ENCODE data around the gene LAMB4. TPM values are rescaled to one million over a fixed set of nuclear protein-coding genes. Genes with fewer than 3 reads are reported as not detected.

LAMB4 gene
- polyA plus RNA-seq, 4 donors = 0.12 to 3.5 (median 0.51) TPM

- no peak for FAIRE-seq
- no peak overlapping the region for H3K4me3 ChIP-seq (ENCODE audit: low read depth in 1 of 3, low read length in 3 of 3)
- no peak for DNase-seq
- H3K36me3 ChIP-seq (ENCODE audit: control insufficient read depth in 3 of 3, insufficient read depth in 2 of 3, low read depth in 1 of 3, low read length in 3 of 3) = no peaks in the 10 kb centered on the region
- no peaks in the 10 kb centered on the region for H3K9me3 ChIP-seq (ENCODE audit: control insufficient read depth in 2 of 2, insufficient read depth in 1 of 2, low read depth in 1 of 2, low read length in 1 of 2)
- peaks cover 0 to 4% (median 0%) of the 10 kb centered on the region in 3 donors for H3K4me1 ChIP-seq (ENCODE audit: control insufficient read depth in 3 of 3, insufficient read depth in 2 of 3, low read depth in 1 of 3, low read length in 2 of 3)
- no peaks in the 10 kb centered on the region for H3K27me3 ChIP-seq (ENCODE audit: control insufficient read depth in 3 of 3, insufficient read depth in 3 of 3, low read length in 3 of 3)
- H3K27ac ChIP-seq (ENCODE audit: low read depth in 1 of 3, low read length in 2 of 3) = no peak overlapping the region
These were observed 8.8 kb upstream of the LAMB4 start for GRCh38 chr7:108138911-108139310.

- 85 to 87% (median 86%) methylated on average over 4 of the region's 4 CpGs for WGBS, 3 donors
- FAIRE-seq = no peak
- Histone ChIP-seq H3K4me3 (ENCODE audit: low read depth in 1 of 3, low read length in 3 of 3) (no peak overlapping the region), H3K27me3 (ENCODE audit: control insufficient read depth in 3 of 3, insufficient read depth in 3 of 3, low read length in 3 of 3) (no peaks in the 10 kb centered on the region), H3K9me3 (ENCODE audit: control insufficient read depth in 2 of 2, insufficient read depth in 1 of 2, low read depth in 1 of 2, low read length in 1 of 2) (no peaks in the 10 kb centered on the region), H3K4me1 (ENCODE audit: control insufficient read depth in 3 of 3, insufficient read depth in 2 of 3, low read depth in 1 of 3, low read length in 2 of 3) (peaks cover 0 to 1% (median 0%) of the 10 kb centered on the region in 3 donors), H3K27ac (ENCODE audit: low read depth in 1 of 3, low read length in 2 of 3) (no peak overlapping the region), H3K36me3 (ENCODE audit: control insufficient read depth in 3 of 3, insufficient read depth in 2 of 3, low read depth in 1 of 3, low read length in 3 of 3) (no peaks in the 10 kb centered on the region)
- no peak for DNase-seq
These were observed 7.8 kb upstream of the LAMB4 start for GRCh38 chr7:108137993-108138392.

GRCh38 chr7:108137040-108137439 is 6.9 kb upstream of the LAMB4 start:
- Histone ChIP-seq H3K9me3 (ENCODE audit: control insufficient read depth in 2 of 2, insufficient read depth in 1 of 2, low read depth in 1 of 2, low read length in 1 of 2) (no peaks in the 10 kb centered on the region), H3K27ac (ENCODE audit: low read depth in 1 of 3, low read length in 2 of 3) (no peak overlapping the region), H3K4me1 (ENCODE audit: control insufficient read depth in 3 of 3, insufficient read depth in 2 of 3, low read depth in 1 of 3, low read length in 2 of 3) (no peaks in the 10 kb centered on the region), H3K27me3 (ENCODE audit: control insufficient read depth in 3 of 3, insufficient read depth in 3 of 3, low read length in 3 of 3) (no peaks in the 10 kb centered on the region), H3K4me3 (ENCODE audit: low read depth in 1 of 3, low read length in 3 of 3) (no peak overlapping the region), H3K36me3 (ENCODE audit: control insufficient read depth in 3 of 3, insufficient read depth in 2 of 3, low read depth in 1 of 3, low read length in 3 of 3) (no peaks in the 10 kb centered on the region)
- no peak for FAIRE-seq
- DNase-seq = no peak
- WGBS, 3 donors = 83 to 96% (median 94%) methylated on average over 3 of the region's 3 CpGs

DNA sequence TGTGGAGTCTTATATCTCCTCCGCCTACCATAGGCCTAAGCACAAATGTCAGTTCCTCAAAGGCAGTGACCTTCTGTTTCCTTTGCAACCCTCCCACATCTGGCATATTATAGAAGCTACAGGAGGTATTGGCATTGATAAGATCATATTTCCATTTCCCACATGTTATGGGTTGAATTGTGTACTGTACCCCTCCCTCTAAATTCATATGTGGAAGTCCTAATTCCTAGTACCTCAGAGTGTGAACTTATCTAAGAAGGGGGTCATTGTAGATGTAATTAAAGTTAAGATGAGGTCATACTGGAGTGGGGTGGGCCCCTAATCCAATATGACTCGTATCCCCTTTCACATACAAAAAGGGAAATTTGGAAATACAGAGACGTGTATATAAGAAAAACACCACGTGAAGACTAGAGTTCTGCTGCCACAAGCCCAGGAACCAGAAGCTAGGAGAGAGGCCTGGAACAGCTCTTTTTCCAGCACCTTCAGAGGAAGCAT is 6.1 kb upstream of the LAMB4 start:
- H3K36me3 ChIP-seq (ENCODE audit: control insufficient read depth in 3 of 3, insufficient read depth in 2 of 3, low read depth in 1 of 3, low read length in 3 of 3) = no peaks in the 10 kb centered on the region
- WGBS, 3 donors = 84 to 91% (median 90%) methylated on average over 4 of the region's 4 CpGs
- no peaks in the 10 kb centered on the region for H3K4me1 ChIP-seq (ENCODE audit: control insufficient read depth in 3 of 3, insufficient read depth in 2 of 3, low read depth in 1 of 3, low read length in 2 of 3)
- H3K27me3 ChIP-seq (ENCODE audit: control insufficient read depth in 3 of 3, insufficient read depth in 3 of 3, low read length in 3 of 3) = no peaks in the 10 kb centered on the region
- no peak overlapping the region for H3K4me3 ChIP-seq (ENCODE audit: low read depth in 1 of 3, low read length in 3 of 3)
- no peak for FAIRE-seq
- H3K27ac ChIP-seq (ENCODE audit: low read depth in 1 of 3, low read length in 2 of 3) = peak overlapping the region in 1 of 3 donors; percentile 32
- no peaks in the 10 kb centered on the region for H3K9me3 ChIP-seq (ENCODE audit: control insufficient read depth in 2 of 2, insufficient read depth in 1 of 2, low read depth in 1 of 2, low read length in 1 of 2)
- DNase-seq = no peak

DNA sequence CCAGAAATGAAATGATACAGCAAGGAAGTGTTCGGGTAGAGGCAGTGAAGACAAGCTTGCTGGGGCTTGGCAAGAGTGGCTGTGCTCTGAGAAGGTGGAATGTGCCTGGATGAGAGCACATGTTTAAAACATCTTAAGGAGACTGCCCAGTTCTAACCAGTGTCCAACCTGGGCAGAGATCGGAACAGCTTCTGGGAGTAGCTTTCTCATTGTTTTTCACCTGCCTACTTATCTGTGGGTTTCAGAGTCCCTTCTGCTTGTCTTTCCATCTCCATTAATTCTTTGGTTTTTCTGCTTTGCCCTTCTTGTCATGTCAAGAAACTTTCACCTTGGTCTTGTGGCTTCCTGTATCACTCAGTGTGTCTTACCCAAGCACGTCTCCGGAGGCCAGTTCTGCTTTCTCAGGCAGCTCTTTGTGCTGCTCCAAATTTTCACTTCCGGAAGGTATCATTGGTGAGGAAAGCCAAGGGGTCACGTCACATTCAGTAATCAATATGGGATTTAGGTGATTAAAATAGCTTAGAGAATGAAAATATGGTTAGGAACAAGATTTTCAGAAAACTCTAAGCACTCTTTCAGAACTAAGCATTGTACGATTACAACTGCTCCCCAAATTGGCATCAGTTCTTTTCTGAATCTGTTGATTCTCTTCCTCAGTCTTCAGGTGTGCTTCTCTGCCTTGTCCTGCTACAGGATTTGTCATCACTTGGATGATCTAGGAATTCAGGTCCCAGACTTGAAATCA is 5.5 kb upstream of the LAMB4 start:
- no peaks in the 10 kb centered on the region for H3K9me3 ChIP-seq (ENCODE audit: control insufficient read depth in 2 of 2, insufficient read depth in 1 of 2, low read depth in 1 of 2, low read length in 1 of 2)
- DNase-seq (no peak), FAIRE-seq (no peak)
- H3K4me1 ChIP-seq (ENCODE audit: control insufficient read depth in 3 of 3, insufficient read depth in 2 of 3, low read depth in 1 of 3, low read length in 2 of 3) = no peaks in the 10 kb centered on the region
- no peak overlapping the region for H3K4me3 ChIP-seq (ENCODE audit: low read depth in 1 of 3, low read length in 3 of 3)
- no peaks in the 10 kb centered on the region for H3K27me3 ChIP-seq (ENCODE audit: control insufficient read depth in 3 of 3, insufficient read depth in 3 of 3, low read length in 3 of 3)
- no peaks in the 10 kb centered on the region for H3K36me3 ChIP-seq (ENCODE audit: control insufficient read depth in 3 of 3, insufficient read depth in 2 of 3, low read depth in 1 of 3, low read length in 3 of 3)
- WGBS, 3 donors = 67 to 75% (median 71%) methylated on average over 7 of the region's 7 CpGs
- H3K27ac ChIP-seq (ENCODE audit: low read depth in 1 of 3, low read length in 2 of 3) = peak overlapping the region in 1 of 3 donors; percentile 32

GRCh38 chr7:108134486-108134885 is 4.3 kb upstream of the LAMB4 start:
- Histone ChIP-seq H3K4me1 (ENCODE audit: control insufficient read depth in 3 of 3, insufficient read depth in 2 of 3, low read depth in 1 of 3, low read length in 2 of 3) (no peaks in the 10 kb centered on the region), H3K9me3 (ENCODE audit: control insufficient read depth in 2 of 2, insufficient read depth in 1 of 2, low read depth in 1 of 2, low read length in 1 of 2) (no peaks in the 10 kb centered on the region), H3K4me3 (ENCODE audit: low read depth in 1 of 3, low read length in 3 of 3) (no peak overlapping the region), H3K27ac (ENCODE audit: low read depth in 1 of 3, low read length in 2 of 3) (no peak overlapping the region), H3K27me3 (ENCODE audit: control insufficient read depth in 3 of 3, insufficient read depth in 3 of 3, low read length in 3 of 3) (no peaks in the 10 kb centered on the region), H3K36me3 (ENCODE audit: control insufficient read depth in 3 of 3, insufficient read depth in 2 of 3, low read depth in 1 of 3, low read length in 3 of 3) (no peaks in the 10 kb centered on the region)
- 94 to 97% (median 97%) methylated on average over 1 of the region's 1 CpG for whole genome bisulfite sequencing, 3 donors
- DNase-seq (no peak), FAIRE-seq (no peak)

DNA sequence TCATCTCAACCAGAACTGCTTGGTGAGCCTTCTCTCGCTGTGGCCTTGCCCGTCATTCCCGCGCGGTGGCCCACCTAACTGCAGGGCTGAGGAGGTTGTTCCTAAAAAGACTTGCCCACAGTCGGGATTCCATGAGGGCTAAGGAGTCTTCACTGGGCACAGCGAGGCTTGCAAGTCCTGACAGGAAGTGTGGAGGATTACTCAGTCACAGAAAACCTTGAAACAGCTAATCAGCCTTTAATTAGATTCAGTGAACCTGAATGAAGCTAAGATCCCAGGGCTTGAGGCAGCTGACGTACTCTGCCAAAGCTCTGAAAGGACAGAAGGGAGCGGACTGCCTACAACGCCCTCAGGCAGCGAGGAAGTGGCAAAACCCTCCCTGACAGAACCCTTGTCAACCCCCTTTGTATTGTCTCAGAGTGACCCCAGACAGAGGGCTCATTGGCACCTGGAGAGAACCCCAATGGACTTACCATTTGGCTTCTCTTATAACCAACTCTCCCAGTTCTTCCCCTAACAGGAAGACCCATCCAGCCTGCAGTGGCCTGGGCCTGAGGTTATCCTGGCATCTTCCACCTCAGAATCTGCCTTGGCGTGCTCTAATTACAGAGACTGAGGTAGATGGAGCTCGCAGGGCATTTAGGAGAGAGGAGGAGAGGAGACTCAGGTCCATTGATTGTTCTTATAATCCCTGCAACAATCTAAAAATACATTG is 2.5 kb upstream of the LAMB4 start:
- Histone ChIP-seq H3K4me3 (ENCODE audit: low read depth in 1 of 3, low read length in 3 of 3) (no peak overlapping the region), H3K9me3 (ENCODE audit: control insufficient read depth in 2 of 2, insufficient read depth in 1 of 2, low read depth in 1 of 2, low read length in 1 of 2) (no peaks in the 10 kb centered on the region), H3K36me3 (ENCODE audit: control insufficient read depth in 3 of 3, insufficient read depth in 2 of 3, low read depth in 1 of 3, low read length in 3 of 3) (no peaks in the 10 kb centered on the region), H3K27ac (ENCODE audit: low read depth in 1 of 3, low read length in 2 of 3) (no peak overlapping the region), H3K27me3 (ENCODE audit: control insufficient read depth in 3 of 3, insufficient read depth in 3 of 3, low read length in 3 of 3) (no peaks in the 10 kb centered on the region), H3K4me1 (ENCODE audit: control insufficient read depth in 3 of 3, insufficient read depth in 2 of 3, low read depth in 1 of 3, low read length in 2 of 3) (peaks cover 0 to 8% (median 0%) of the 10 kb centered on the region in 3 donors)
- FAIRE-seq (no peak), DNase-seq (no peak)
- WGBS, 3 donors = 92 to 94% (median 93%) methylated on average over 13 of the region's 13 CpGs

DNA sequence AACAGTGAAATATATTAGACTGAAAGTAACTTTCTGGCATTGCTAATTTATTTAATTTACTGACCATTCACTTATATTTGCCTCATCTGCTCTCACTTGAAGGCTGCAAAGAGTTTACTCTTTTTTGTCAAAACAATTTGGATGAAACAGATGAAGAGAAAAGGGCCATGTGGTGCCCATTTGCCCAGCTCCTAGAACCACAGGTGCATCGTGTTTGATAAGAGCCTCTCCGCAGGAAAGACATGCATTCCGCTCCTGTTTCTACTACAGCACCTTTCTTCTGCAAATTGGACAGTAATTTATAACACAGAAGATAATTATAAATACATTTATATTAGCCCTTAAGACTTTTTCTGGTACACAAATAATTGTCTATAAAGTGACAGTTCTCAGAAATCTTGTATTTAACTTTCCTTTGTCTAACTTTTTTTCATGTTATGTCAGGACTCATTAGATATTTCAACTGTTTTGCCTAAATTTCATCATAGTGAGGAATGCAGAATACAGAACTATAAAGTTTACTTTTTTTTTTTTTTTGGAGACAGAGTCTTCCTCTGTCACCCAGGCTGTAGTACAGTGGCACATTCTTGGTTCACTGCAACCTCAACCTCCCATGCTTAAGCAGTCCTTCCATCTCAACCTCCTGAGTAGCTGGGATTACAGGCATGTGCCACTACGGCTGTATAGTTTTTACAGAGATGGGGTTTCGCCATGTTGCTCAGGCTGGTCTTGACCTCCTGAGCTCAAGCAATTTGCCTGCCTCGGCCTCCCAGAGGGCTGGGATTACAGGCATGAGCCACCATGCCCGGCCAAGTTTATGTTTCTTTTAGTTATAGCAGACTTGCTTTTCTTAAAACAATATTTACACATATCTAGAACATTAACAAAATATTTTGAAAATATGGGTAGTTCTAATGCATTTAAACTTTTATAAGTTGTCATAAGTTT is 869 bp downstream of the LAMB4 start:
- FAIRE-seq = no peak
- Histone ChIP-seq H3K27me3 (ENCODE audit: control insufficient read depth in 3 of 3, insufficient read depth in 3 of 3, low read length in 3 of 3) (no peaks in the 10 kb centered on the region), H3K9me3 (ENCODE audit: control insufficient read depth in 2 of 2, insufficient read depth in 1 of 2, low read depth in 1 of 2, low read length in 1 of 2) (no peaks in the 10 kb centered on the region), H3K4me3 (ENCODE audit: low read depth in 1 of 3, low read length in 3 of 3) (no peak overlapping the region), H3K36me3 (ENCODE audit: control insufficient read depth in 3 of 3, insufficient read depth in 2 of 3, low read depth in 1 of 3, low read length in 3 of 3) (no peaks in the 10 kb centered on the region), H3K4me1 (ENCODE audit: control insufficient read depth in 3 of 3, insufficient read depth in 2 of 3, low read depth in 1 of 3, low read length in 2 of 3) (peaks cover 0 to 8% (median 0%) of the 10 kb centered on the region in 3 donors), H3K27ac (ENCODE audit: low read depth in 1 of 3, low read length in 2 of 3) (no peak overlapping the region)
- 79 to 90% (median 87%) methylated on average over 7 of the region's 7 CpGs for WGBS, 3 donors
- DNase-seq = no peak

All from small intestine (tissue), 7 donors.